ENCODE results near the gene LRRC8D. TPM values are rescaled to one million over a fixed set of nuclear protein-coding genes. Genes with fewer than 3 reads are reported as not detected.
A peak's percentile ranks its signal among the peaks of the same experiment; 100 is the strongest.

Gene LRRC8D
- total and polyA plus RNA-seq, 9 of the 15 experiments (the other 6 are each of a cell fraction or from before 2014, with no cell fraction given), result 3.4 to 53.9 (median 15.9) TPM

DNA sequence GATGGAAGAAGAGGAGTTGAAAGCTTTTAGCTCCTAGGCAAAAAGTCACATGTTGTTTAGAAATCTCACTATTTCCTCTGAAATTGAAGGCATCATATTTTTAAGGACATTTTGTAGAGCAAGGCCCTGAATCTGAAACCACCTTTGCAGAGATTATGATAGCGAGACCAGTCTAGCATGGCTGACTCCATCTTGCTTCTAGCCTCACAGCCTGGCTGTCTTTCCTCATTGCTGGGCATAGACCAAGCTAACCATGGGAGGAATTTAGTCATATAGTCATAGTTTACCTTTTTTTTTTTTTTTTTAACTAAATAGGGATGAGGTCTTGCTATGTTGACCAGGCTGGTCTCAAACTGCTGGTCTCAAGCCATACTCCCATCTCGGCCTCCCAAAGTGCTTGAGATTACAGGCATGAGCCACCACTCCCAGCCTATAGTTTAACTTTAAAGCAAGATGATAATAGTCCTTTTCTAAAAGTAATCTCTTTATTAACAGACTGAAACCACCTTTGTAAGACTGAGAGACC, 131.8 kb downstream of the LRRC8D start (continued):
- peak; percentile 93 for TF ChIP-seq ZNF175 (CRISPR knock-in tag; IDR thresholded peaks at IDR 0.05; ENCODE audit: low read depth)
- no peak for TF ChIP-seq NCOA1 (IDR thresholded peaks at IDR 0.05; ENCODE audit: low read depth)
- TF ChIP-seq, protein P1, sequence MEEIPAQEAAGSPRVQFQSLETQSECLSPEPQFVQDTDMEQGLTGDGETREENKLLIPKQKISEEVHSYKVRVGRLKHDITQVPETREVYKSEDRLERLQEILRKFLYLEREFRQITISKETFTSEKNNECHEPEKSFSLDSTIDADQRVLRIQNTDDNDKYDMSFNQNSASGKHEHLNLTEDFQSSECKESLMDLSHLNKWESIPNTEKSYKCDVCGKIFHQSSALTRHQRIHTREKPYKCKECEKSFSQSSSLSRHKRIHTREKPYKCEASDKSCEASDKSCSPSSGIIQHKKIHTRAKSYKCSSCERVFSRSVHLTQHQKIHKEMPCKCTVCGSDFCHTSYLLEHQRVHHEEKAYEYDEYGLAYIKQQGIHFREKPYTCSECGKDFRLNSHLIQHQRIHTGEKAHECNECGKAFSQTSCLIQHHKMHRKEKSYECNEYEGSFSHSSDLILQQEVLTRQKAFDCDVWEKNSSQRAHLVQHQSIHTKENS (CRISPR knock-in tag; IDR thresholded peaks at IDR 0.05), result no peak
- TF ChIP-seq, protein P2, sequence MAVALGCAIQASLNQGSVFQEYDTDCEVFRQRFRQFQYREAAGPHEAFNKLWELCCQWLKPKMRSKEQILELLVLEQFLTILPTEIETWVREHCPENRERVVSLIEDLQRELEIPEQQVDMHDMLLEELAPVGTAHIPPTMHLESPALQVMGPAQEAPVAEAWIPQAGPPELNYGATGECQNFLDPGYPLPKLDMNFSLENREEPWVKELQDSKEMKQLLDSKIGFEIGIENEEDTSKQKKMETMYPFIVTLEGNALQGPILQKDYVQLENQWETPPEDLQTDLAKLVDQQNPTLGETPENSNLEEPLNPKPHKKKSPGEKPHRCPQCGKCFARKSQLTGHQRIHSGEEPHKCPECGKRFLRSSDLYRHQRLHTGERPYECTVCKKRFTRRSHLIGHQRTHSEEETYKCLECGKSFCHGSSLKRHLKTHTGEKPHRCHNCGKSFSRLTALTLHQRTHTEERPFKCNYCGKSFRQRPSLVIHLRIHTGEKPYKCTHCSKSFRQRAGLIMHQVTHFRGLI (CRISPR knock-in tag; IDR thresholded peaks at IDR 0.05), result 0 out of 2 replicates have a peak, but pooled peaks have one; percentile 44
- TF ChIP-seq, protein P3, sequence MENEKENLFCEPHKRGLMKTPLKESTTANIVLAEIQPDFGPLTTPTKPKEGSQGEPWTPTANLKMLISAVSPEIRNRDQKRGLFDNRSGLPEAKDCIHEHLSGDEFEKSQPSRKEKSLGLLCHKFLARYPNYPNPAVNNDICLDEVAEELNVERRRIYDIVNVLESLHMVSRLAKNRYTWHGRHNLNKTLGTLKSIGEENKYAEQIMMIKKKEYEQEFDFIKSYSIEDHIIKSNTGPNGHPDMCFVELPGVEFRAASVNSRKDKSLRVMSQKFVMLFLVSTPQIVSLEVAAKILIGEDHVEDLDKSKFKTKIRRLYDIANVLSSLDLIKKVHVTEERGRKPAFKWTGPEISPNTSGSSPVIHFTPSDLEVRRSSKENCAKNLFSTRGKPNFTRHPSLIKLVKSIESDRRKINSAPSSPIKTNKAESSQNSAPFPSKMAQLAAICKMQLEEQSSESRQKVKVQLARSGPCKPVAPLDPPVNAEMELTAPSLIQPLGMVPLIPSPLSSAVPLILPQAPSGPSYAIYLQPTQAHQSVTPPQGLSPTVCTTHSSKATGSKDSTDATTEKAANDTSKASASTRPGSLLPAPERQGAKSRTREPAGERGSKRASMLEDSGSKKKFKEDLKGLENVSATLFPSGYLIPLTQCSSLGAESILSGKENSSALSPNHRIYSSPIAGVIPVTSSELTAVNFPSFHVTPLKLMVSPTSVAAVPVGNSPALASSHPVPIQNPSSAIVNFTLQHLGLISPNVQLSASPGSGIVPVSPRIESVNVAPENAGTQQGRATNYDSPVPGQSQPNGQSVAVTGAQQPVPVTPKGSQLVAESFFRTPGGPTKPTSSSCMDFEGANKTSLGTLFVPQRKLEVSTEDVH (IDR thresholded peaks at IDR 0.05; ENCODE audit: low read depth, partially characterized antibody), result no peak
- TF ChIP-seq ZNF589 (CRISPR knock-in tag; IDR thresholded peaks at IDR 0.05; ENCODE audit: low read depth), result peak; percentile 65; the same call in 1 of the 2 replicates
- no peak for TF ChIP-seq POLR2AphosphoS2 (IDR thresholded peaks at IDR 0.05; ENCODE audit: low read length)
- peak; percentile 77; the same call in 1 of the 2 replicates for TF ChIP-seq ELF2 (CRISPR knock-in tag; IDR thresholded peaks at IDR 0.05)
- TF ChIP-seq NCOR1 (IDR thresholded peaks at IDR 0.05), result no peak
- no peak for TF ChIP-seq NFXL1 (CRISPR knock-in tag; IDR thresholded peaks at IDR 0.05)
- TF ChIP-seq, protein P4, sequence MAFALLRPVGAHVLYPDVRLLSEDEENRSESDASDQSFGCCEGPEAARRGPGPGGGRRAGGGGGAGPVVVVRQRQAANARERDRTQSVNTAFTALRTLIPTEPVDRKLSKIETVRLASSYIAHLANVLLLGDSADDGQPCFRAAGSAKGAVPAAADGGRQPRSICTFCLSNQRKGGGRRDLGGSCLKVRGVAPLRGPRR (CRISPR knock-in tag; IDR thresholded peaks at IDR 0.05), result 0 out of 2 replicates have a peak, but pooled peaks have one; percentile 22
- 0 out of 2 replicates have a peak, but pooled peaks have one; percentile 16 for TF ChIP-seq ZNF197 (CRISPR knock-in tag; IDR thresholded peaks at IDR 0.05; ENCODE audit: low read depth)
- 0 out of 2 replicates have a peak, but pooled peaks have one; percentile 59 for TF ChIP-seq GTF2A2 (tag; IDR thresholded peaks at IDR 0.05)
- TF ChIP-seq ZNF79 (CRISPR knock-in tag; IDR thresholded peaks at IDR 0.05; ENCODE audit: low read depth), result peak; percentile 79
- TF ChIP-seq, protein P5, sequence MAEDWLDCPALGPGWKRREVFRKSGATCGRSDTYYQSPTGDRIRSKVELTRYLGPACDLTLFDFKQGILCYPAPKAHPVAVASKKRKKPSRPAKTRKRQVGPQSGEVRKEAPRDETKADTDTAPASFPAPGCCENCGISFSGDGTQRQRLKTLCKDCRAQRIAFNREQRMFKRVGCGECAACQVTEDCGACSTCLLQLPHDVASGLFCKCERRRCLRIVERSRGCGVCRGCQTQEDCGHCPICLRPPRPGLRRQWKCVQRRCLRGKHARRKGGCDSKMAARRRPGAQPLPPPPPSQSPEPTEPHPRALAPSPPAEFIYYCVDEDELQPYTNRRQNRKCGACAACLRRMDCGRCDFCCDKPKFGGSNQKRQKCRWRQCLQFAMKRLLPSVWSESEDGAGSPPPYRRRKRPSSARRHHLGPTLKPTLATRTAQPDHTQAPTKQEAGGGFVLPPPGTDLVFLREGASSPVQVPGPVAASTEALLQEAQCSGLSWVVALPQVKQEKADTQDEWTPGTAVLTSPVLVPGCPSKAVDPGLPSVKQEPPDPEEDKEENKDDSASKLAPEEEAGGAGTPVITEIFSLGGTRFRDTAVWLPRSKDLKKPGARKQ (CRISPR knock-in tag; IDR thresholded peaks at IDR 0.05), result no peak
- TF ChIP-seq FOXJ3 (CRISPR knock-in tag; IDR thresholded peaks at IDR 0.05), result no peak
- TF ChIP-seq, protein P6, sequence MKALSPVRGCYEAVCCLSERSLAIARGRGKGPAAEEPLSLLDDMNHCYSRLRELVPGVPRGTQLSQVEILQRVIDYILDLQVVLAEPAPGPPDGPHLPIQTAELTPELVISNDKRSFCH (CRISPR knock-in tag; IDR thresholded peaks at IDR 0.05), result no peak
- TF ChIP-seq, protein P6 (tag; IDR thresholded peaks at IDR 0.05), result 0 out of 2 replicates have a peak, but pooled peaks have one; percentile 5
- no peak for TF ChIP-seq NR2C1 (IDR thresholded peaks at IDR 0.05)
- peak; percentile 52; the same call in 1 of the 2 replicates for TF ChIP-seq NR2C1 (tag; IDR thresholded peaks at IDR 0.05)
- peak; percentile 70; the same call in 1 of the 2 replicates for TF ChIP-seq PYGO2 (tag; IDR thresholded peaks at IDR 0.05)
